PC-3 (cell line): ENCODE measurements around the gene GPBP1.

Experiments used
- EZH2phosphoT487 ChIP-seq: fragments of 300-600 bp; sonication (generic); IDR thresholded peaks from 2 replicates; pipeline ENCODE4 v1.6.1; 2018; ENCODE audit warnings: mild to moderate bottlenecking, antibody characterized with exemption, low read length, borderline replicate concordance
- TF ChIP-seq, protein P1 (sequence below): fragments of 300-600 bp; sonication (generic); conservative IDR thresholded peaks from 2 replicates; pipeline ENCODE4 v1.5.1; 2017; ENCODE audit warnings: antibody characterized with exemption, low read depth, mild to moderate bottlenecking, low read length

DNA sequence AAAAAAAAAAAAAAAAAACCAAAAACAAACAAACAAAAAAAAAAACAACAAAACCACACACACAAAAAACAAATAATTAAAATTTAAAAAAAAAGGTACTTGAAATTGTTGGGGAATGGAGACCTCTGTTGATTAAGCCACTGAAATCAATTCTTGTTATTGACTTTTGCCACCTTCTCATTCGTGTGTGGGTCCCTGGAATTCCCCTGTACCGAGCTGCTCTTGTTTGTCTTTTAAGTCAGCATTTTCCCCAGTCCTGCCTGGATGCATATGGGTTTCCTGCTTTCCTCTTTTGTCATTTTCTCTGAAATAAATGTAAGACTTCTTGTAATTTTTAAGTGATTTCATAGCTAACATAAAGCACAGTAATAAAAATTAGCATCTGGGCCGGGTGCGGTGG is 45.5 kb downstream of the GPBP1 start:
- TF ChIP-seq, protein P1, sequence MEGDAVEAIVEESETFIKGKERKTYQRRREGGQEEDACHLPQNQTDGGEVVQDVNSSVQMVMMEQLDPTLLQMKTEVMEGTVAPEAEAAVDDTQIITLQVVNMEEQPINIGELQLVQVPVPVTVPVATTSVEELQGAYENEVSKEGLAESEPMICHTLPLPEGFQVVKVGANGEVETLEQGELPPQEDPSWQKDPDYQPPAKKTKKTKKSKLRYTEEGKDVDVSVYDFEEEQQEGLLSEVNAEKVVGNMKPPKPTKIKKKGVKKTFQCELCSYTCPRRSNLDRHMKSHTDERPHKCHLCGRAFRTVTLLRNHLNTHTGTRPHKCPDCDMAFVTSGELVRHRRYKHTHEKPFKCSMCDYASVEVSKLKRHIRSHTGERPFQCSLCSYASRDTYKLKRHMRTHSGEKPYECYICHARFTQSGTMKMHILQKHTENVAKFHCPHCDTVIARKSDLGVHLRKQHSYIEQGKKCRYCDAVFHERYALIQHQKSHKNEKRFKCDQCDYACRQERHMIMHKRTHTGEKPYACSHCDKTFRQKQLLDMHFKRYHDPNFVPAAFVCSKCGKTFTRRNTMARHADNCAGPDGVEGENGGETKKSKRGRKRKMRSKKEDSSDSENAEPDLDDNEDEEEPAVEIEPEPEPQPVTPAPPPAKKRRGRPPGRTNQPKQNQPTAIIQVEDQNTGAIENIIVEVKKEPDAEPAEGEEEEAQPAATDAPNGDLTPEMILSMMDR = no peak
- no peak for TF ChIP-seq EZH2phosphoT487
